H1 (cell line): ENCODE results near the gene DACT3. TPM values are rescaled to one million over a fixed set of nuclear protein-coding genes. Genes with fewer than 3 reads are reported as not detected.

Experiments
- CTCF ChIA-PET: fragments of 300-600 bp; sonication (Branson Sonifier 250); formaldehyde crosslinking; loops from one replicate; lab custom pipeline; 2021; ENCODE audit not compliant: partially characterized antibody; lab: Charles Lee
- POLR2A ChIA-PET: fragments of 300-600 bp; sonication (Branson Sonifier 250); formaldehyde crosslinking; loops from one replicate; lab custom pipeline; 2021; ENCODE audit warnings: inconsistent platforms; ENCODE audit not compliant: partially characterized antibody; lab: Charles Lee
- DNase-seq, 2 experiments: peaks; one replicate each; pipeline versions ENCODE4 v3.0.0 to v3.0.0-alpha.2; 2010 to 2022; ENCODE audit warnings: low spot score in 2 of 2, low read depth in 1 of 2, mixed read lengths in 1 of 2
- FAIRE-seq: peaks from 2 replicates; lab custom pipeline; 2011; peaks lifted over from hg19 to GRCh38; lab: Jason Lieb, UNC
- H2AFZ ChIP-seq: 2 replicates; pipeline ENCODE4 v1.8.1; 2012; ENCODE audit warnings: low read length, inconsistent platforms
- H2AK5ac ChIP-seq: 2 replicates; pipeline ENCODE4 v1.6.1; 2013; ENCODE audit warnings: low read depth, low read length
- H2BK120ac ChIP-seq: replicated peaks from 2 replicates; pipeline ENCODE3; 2013; ENCODE audit warnings: low read depth, low read length, inconsistent platforms
- H2BK12ac ChIP-seq: 2 replicates; pipeline ENCODE4 v1.6.1; 2013; ENCODE audit warnings: low read depth, low read length
- H2BK15ac ChIP-seq: 2 replicates; pipeline ENCODE4 v1.6.1; 2013; ENCODE audit warnings: low read length
- H2BK20ac ChIP-seq: 2 replicates; pipeline ENCODE4 v1.6.1; 2013; ENCODE audit warnings: low read length
- H2BK5ac ChIP-seq: 2 replicates; pipeline ENCODE4 v1.6.1; 2013; ENCODE audit warnings: low read depth, low read length
- H3K14ac ChIP-seq: 2 replicates; pipeline ENCODE4 v1.6.1; 2013; ENCODE audit warnings: inconsistent platforms; ENCODE audit not compliant: insufficient read length
- H3K18ac ChIP-seq: 2 replicates; pipeline ENCODE4 v1.6.1; 2013; ENCODE audit warnings: low read length; ENCODE audit errors: extremely low read depth
- H3K23ac ChIP-seq: 2 replicates; pipeline ENCODE4 v1.6.1; 2013; ENCODE audit warnings: inconsistent platforms; ENCODE audit not compliant: insufficient read length
- H3K23me2 ChIP-seq: 2 replicates; pipeline ENCODE4 v1.6.1; 2013; ENCODE audit warnings: low read depth, low read length
- H3K27ac ChIP-seq: 2 replicates; pipeline ENCODE4 v1.6.1; 2011; ENCODE audit warnings: low read depth, low read length, inconsistent platforms
- H3K27me3 ChIP-seq, 4 experiments: replicated peaks in 1 of 4; 1 replicate in 1 of 4; 2 replicates in 3 of 4; pipeline versions ENCODE4 v1.6.1 to v1.8.1; 2011 to 2013; ENCODE audit warnings: low read length in 3 of 4, mild to moderate bottlenecking in 3 of 4, inconsistent platforms in 2 of 4, mixed read lengths in 2 of 4, moderate library complexity in 1 of 4; ENCODE audit not compliant: control insufficient read depth in 3 of 4, insufficient read depth in 3 of 4; ENCODE audit errors: extremely low read depth in 1 of 4
- H3K36me3 ChIP-seq, 4 experiments: 2 replicates each; pipeline versions ENCODE4 v1.6.1 to v1.8.1; 2011 to 2013; ENCODE audit warnings: mild to moderate bottlenecking in 4 of 4, low read length in 3 of 4, moderate library complexity in 2 of 4, control low read depth in 1 of 4, inconsistent platforms in 1 of 4; ENCODE audit not compliant: insufficient read depth in 4 of 4, control insufficient read depth in 2 of 4
- H3K4ac ChIP-seq: replicated peaks from 2 replicates; pipeline ENCODE3; 2013; ENCODE audit warnings: low read length, low read depth, mixed read lengths, inconsistent platforms; ENCODE audit not compliant: insufficient read length
- H3K4me1 ChIP-seq, 4 experiments: replicated peaks in 1 of 4; 1 replicate in 1 of 4; 2 replicates in 3 of 4; pipeline versions ENCODE4 v1.6.1 to v1.8.1; 2011 to 2013; ENCODE audit warnings: low read length in 3 of 4, inconsistent platforms in 2 of 4, mixed read lengths in 1 of 4; ENCODE audit not compliant: insufficient read depth in 4 of 4, control insufficient read depth in 3 of 4
- H3K4me2 ChIP-seq, 2 experiments: 2 replicates each; pipeline versions ENCODE4 v1.6.1 to v1.8.1; 2011 to 2013; ENCODE audit warnings: low read depth in 2 of 2, low read length in 2 of 2, control low read depth in 1 of 2, inconsistent platforms in 1 of 2, mild to moderate bottlenecking in 1 of 2; ENCODE audit not compliant: insufficient read depth in 1 of 2
- H3K4me3 ChIP-seq, 4 experiments: fragments of 200-600, 300-600 bp in 1 of 4; sonication (generic), shearing (Covaris generic), sonication (Bioruptor Twin) in 1 of 4; 2 replicates each; pipeline versions ENCODE4 v1.5.1 to v1.8.1; 2011 to 2016; ENCODE audit warnings: low read length in 4 of 4, low read depth in 3 of 4, control low read depth in 2 of 4, inconsistent platforms in 2 of 4, mild to moderate bottlenecking in 2 of 4, mixed read lengths in 1 of 4, moderate library complexity in 1 of 4; ENCODE audit not compliant: insufficient read depth in 2 of 4; ENCODE audit errors: extremely low read depth in 1 of 4
- H3K56ac ChIP-seq: replicated peaks from 2 replicates; pipeline ENCODE3; 2013; ENCODE audit warnings: low read depth, mild to moderate bottlenecking, mixed read lengths, low read length, inconsistent platforms; ENCODE audit not compliant: insufficient read length
- H3K79me1 ChIP-seq: 2 replicates; pipeline ENCODE4 v1.6.1; 2013; ENCODE audit warnings: low read depth, low read length, control low read depth
- H3K79me2 ChIP-seq, 2 experiments: 2 replicates each; pipeline versions ENCODE4 v1.6.1 to v1.8.1; 2012 to 2013; ENCODE audit warnings: low read length in 2 of 2, mild to moderate bottlenecking in 2 of 2, inconsistent platforms in 1 of 2; ENCODE audit not compliant: insufficient read depth in 2 of 2, control insufficient read depth in 1 of 2
- H3K9ac ChIP-seq, 4 experiments: replicated peaks in 1 of 4; 1 replicate in 1 of 4; 2 replicates in 3 of 4; pipeline versions ENCODE4 v1.6.1 to v1.8.1; 2011 to 2013; ENCODE audit warnings: low read depth in 3 of 4, low read length in 3 of 4, control low read depth in 2 of 4, mild to moderate bottlenecking in 2 of 4, moderate library complexity in 2 of 4, inconsistent platforms in 1 of 4; ENCODE audit errors: extremely low read depth in 1 of 4
- H3K9me3 ChIP-seq, 2 experiments: 2 replicates each; pipeline versions ENCODE4 v1.6.1 to v1.8.1; 2012 to 2013; ENCODE audit warnings: mild to moderate bottlenecking in 2 of 2, moderate library complexity in 2 of 2, control low read depth in 1 of 2, inconsistent platforms in 1 of 2, low read depth in 1 of 2, low read length in 1 of 2, mixed read lengths in 1 of 2; ENCODE audit not compliant: insufficient read depth in 2 of 2
- H4K20me1 ChIP-seq, 2 experiments: replicated peaks in 1 of 2; 2 replicates each; pipeline versions ENCODE3 to v1.8.1; 2011 to 2013; ENCODE audit warnings: inconsistent platforms in 2 of 2, low read length in 2 of 2, mild to moderate bottlenecking in 1 of 2; ENCODE audit not compliant: insufficient read depth in 2 of 2, control insufficient read depth in 1 of 2
- H4K5ac ChIP-seq: 2 replicates; pipeline ENCODE4 v1.6.1; 2013; ENCODE audit warnings: low read length, low read depth, mixed read lengths, inconsistent platforms; ENCODE audit not compliant: insufficient read length
- H4K8ac ChIP-seq: 2 replicates; pipeline ENCODE4 v1.8.0; 2013; ENCODE audit warnings: mild to moderate bottlenecking, moderate library complexity, low read length, inconsistent platforms; ENCODE audit not compliant: insufficient read depth; ENCODE audit errors: extremely low read depth
- H4K91ac ChIP-seq: replicated peaks from 2 replicates; pipeline ENCODE3; 2013; ENCODE audit warnings: low read length, mixed read lengths, inconsistent platforms; ENCODE audit not compliant: insufficient read length
- BRCA1 ChIP-seq: IDR thresholded peaks from 2 replicates; pipeline ENCODE4 v1.6.1; 2012; ENCODE audit warnings: low read depth, low read length, improper control_type of control experiment
- CHD2 ChIP-seq: IDR thresholded peaks from 2 replicates; pipeline ENCODE4 v1.6.1; 2012; ENCODE audit warnings: low read length, improper control_type of control experiment
- MAFK ChIP-seq: IDR thresholded peaks from 2 replicates; pipeline ENCODE4 v1.6.1; 2012; ENCODE audit warnings: low read depth, mild to moderate bottlenecking, improper control_type of control experiment, low read length
- NRF1 ChIP-seq: IDR thresholded peaks from 2 replicates; pipeline ENCODE4 v1.6.1; 2011; ENCODE audit warnings: mild to moderate bottlenecking, low read depth, low read length, improper control_type of control experiment
- RAD21 ChIP-seq, 2 experiments: IDR thresholded peaks in 1 of 2; conservative IDR thresholded peaks in 1 of 2; 2 replicates each; pipeline ENCODE4 v1.6.1; 2011; ENCODE audit warnings: low read depth in 2 of 2, low read length in 2 of 2, improper control_type of control experiment in 1 of 2, inconsistent platforms in 1 of 2, mild to moderate bottlenecking in 1 of 2, moderate library complexity in 1 of 2
- RNF2 ChIP-seq: fragments of 200-900, 300-1000 bp; sonication (generic); IDR thresholded peaks from 2 replicates; pipeline ENCODE4 v1.7.1; 2016; ENCODE audit warnings: borderline replicate concordance, low read depth, mild to moderate bottlenecking, antibody characterized with exemption, low read length; ENCODE audit not compliant: poor library complexity, severe bottlenecking; ENCODE audit errors: missing control alignments
- SIN3A ChIP-seq, 2 experiments: IDR thresholded peaks in 1 of 2; conservative IDR thresholded peaks in 1 of 2; 2 replicates each; pipeline ENCODE4 v1.6.1; 2011 to 2012; ENCODE audit warnings: low read length in 2 of 2, improper control_type of control experiment in 1 of 2, low read depth in 1 of 2, mild to moderate bottlenecking in 1 of 2
- TAF1 ChIP-seq: IDR thresholded peaks from 2 replicates; pipeline ENCODE4 v1.6.1; 2011; ENCODE audit warnings: mild to moderate bottlenecking, low read depth, low read length
- ZNF274 ChIP-seq: IDR thresholded peaks from 2 replicates; pipeline ENCODE4 v1.7.0; 2012; ENCODE audit warnings: low read length, borderline replicate concordance; ENCODE audit errors: extremely low read depth
- WGBS, 2 experiments: shearing (Covaris generic) in 1 of 2; methylation state at CpG; one replicate each; pipeline versions ENCODE4 v1.1.6 to v1.1.7; 2013 to 2015; ENCODE audit warnings: low lambda C conversion rate in 2 of 2, mixed read lengths in 2 of 2, inconsistent platforms in 1 of 2, low coverage in 1 of 2, missing lambda C conversion rate in 1 of 2; ENCODE audit not compliant: insufficient replicate concordance in 2 of 2, insufficient coverage in 1 of 2, insufficient read length in 1 of 2; ENCODE audit errors: extremely low coverage in 1 of 2, missing lambda C conversion rate in 1 of 2; 5-methylcytosine and 5-hydroxymethylcytosine counted together
- polyA plus RNA-seq, 7 experiments: library from polyadenylated mRNA; depleted of rRNA in 3 of 7; stranded (reverse) in 5 of 7; unstranded in 2 of 7; fragments of >200 nt in 5 of 7; fragments of 200-250 nt in 2 of 7; gene quantifications; 1 replicate in 5 of 7; 2 replicates in 1 of 7; 4 replicates in 1 of 7; pipeline versions ENCODE4 v1.2.1 to v1.2.3, GENCODE V29; 2011 to 2013; ENCODE audit warnings: missing spikeins in 2 of 7, mixed read lengths in 2 of 7
- total RNA-seq: library from RNA; stranded (reverse); fragmentation: NEBNext Ultra II Directional; extraction: Animal tissue kit (Norgen Biotek cat#: 25700); gene quantifications from 2 replicates; pipeline ENCODE4 v1.2.1, GENCODE V29; 2021
- TF ChIP-seq, protein P1 (sequence below): IDR thresholded peaks from 2 replicates; pipeline ENCODE4 v1.6.1; 2011; ENCODE audit warnings: low read depth, mild to moderate bottlenecking, low read length; ENCODE audit not compliant: insufficient read depth

DACT3 gene
- total and polyA plus RNA-seq, 2 of the 8 experiments (the other 6 are each of a cell fraction or from before 2014, with no cell fraction given) = 1.8 to 2.0 TPM

DNA sequence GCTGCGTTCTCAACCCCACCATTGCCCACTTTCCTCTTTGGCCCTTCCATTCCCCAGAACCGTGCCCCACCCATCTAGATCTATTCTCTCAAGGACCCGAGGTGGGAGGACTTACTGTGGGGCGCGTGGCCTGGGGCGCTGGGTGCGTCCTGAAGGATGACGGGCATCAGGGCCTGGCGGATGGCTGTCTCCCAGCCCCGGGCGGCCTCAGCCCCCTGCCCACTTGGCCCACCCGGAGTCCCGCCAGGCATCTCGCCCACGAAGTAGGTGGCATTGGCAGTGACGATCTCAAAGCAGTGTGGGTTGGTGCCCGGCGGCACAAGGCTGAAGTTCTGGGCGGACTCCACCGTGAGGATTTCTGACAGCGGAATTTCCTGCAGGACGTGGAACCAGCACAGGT is 32.8 kb upstream of the DACT3 start:
- 96% methylated on average over 19 of the region's 22 CpGs; no CpG with 5 or more reads in 1 of the 2 experiments for WGBS, 2 experiments
- no peak overlapping the region for H3K4me2 ChIP-seq
- H3K4ac ChIP-seq = no peak overlapping the region
- no peaks in the 10 kb centered on the region for H3K79me2 ChIP-seq
- FAIRE-seq (no peak), DNase-seq (no peak)
- H3K27ac ChIP-seq = no peak overlapping the region
- H2BK15ac ChIP-seq = no peak overlapping the region
- no peak overlapping the region for H3K18ac ChIP-seq
- H3K36me3 ChIP-seq = peaks cover 39 to 72% (median 63%) of the 10 kb centered on the region in 4 experiments
- TF ChIP-seq BRCA1 = no peak
- no peak for TF ChIP-seq RAD21 (IDR thresholded peaks at IDR 0.05 in 1 of 2, conservative IDR thresholded peaks at IDR 0.05 in 1 of 2; ENCODE audit: low read depth in 2 of 2, low read length in 2 of 2)
- no peak for TF ChIP-seq SIN3A (conservative IDR thresholded peaks at IDR 0.05 in 1 of 2, IDR thresholded peaks at IDR 0.05 in 1 of 2; ENCODE audit: low read depth in 1 of 2, low read length in 2 of 2)
- TF ChIP-seq NRF1 = no peak
- TF ChIP-seq MAFK = no peak
- TF ChIP-seq, protein P1, sequence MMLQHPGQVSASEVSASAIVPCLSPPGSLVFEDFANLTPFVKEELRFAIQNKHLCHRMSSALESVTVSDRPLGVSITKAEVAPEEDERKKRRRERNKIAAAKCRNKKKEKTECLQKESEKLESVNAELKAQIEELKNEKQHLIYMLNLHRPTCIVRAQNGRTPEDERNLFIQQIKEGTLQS = no peak
- TF ChIP-seq RNF2 = no peak
- no peak for TF ChIP-seq ZNF274
- TF ChIP-seq CHD2 = no peak
- TF ChIP-seq TAF1 = no peak
- H2AFZ ChIP-seq = no peak overlapping the region
- H2AK5ac ChIP-seq = no peak overlapping the region
- H3K14ac ChIP-seq = no peak overlapping the region
- H4K20me1 ChIP-seq = peaks cover 9 to 12% of the 10 kb centered on the region in 2 experiments
- H2BK12ac ChIP-seq = no peak overlapping the region
- H2BK120ac ChIP-seq = no peak overlapping the region
- peaks cover 3% of the 10 kb centered on the region for H3K23me2 ChIP-seq
- ChIA-PET CTCF (interaction anchor here (0.5 to 1.0 kb wide), 2 partner anchors 11 to 50 kb away, joined by 3 to 5 read pairs; no protein-coding TSS in a partner anchor), POLR2A (interaction anchor here (1.6 kb wide), 1 partner anchor 60 kb away, joined by 3 read pairs; no protein-coding TSS in a partner anchor)
- H3K4me3 ChIP-seq = no peak overlapping the region
- H4K5ac ChIP-seq = no peak overlapping the region
- H3K56ac ChIP-seq = no peak overlapping the region
- peaks cover 2% of the 10 kb centered on the region for H3K79me1 ChIP-seq
- no peak overlapping the region for H2BK5ac ChIP-seq
- H3K9ac ChIP-seq = no peak overlapping the region
- no peak overlapping the region for H4K91ac ChIP-seq
- H2BK20ac ChIP-seq = no peak overlapping the region
- H3K4me1 ChIP-seq = peaks cover 0 to 8% (median 6%) of the 10 kb centered on the region in 4 experiments; a peak in 6 of 7 replicates
- H3K9me3 ChIP-seq = no peaks in the 10 kb centered on the region
- no peak overlapping the region for H4K8ac ChIP-seq
- no peak overlapping the region for H3K23ac ChIP-seq
- no peaks in the 10 kb centered on the region for H3K27me3 ChIP-seq
